ENCODE measurements around the gene GPR55. TPM values are rescaled to one million over a fixed set of nuclear protein-coding genes. Genes with fewer than 3 reads are reported as not detected.

Gene GPR55
- total and polyA plus RNA-seq, 2 of the 4 experiments (the other 2 are of a cell fraction) = 0.03 TPM; not detected in 1

DNA sequence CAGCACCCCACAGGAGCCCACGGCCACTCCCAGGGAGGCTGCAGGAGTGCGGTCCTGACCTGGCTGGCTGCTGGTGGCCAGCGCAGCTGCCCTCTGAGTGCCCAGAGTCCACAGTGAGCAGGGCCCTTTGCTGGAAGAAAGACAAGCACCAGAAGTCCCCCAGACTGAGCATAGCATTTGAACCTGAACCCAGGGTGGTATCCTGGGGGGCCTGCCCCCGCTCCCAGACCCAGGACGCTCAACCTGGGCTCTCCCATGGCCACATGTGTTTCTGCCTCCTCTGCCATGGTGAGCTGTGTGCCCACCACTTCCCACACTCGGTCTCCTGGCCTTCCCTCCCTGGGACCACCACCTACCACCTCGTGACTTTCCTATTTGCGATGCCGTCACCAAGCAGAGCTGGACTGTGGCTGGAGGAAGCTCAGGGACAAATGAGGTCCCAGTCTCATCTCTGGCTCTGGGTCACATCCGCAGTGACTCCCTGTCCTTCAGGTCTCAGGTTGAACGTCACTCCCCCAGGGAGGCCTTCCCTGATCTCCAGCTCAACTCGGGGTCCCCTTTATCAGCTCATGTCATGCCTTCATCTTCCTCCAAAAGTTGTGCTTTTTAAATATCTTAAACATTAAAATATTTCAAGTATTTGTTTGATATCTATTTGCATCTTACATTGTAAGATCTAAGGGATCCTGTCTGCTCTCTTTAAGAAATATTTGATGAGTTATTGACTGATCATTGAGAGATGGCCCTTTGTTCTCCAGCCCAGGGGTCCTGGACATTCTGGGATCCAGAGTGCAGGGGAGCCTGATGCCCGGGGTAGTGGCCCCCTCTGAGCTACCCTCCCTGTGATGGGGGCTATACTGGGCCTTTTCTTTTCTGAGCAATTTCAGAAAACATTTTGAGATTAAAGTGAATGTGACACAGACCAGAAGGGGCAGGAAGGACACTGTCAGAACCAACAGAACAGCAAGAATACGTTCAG lies 16.4 kb upstream of the GPR55 start:
- Histone ChIP-seq H3K36me3 (ENCODE audit: control insufficient read depth, insufficient read depth, low read length) (no peaks in the 10 kb centered on the region), H3K18ac (ENCODE audit: low read depth, low read length) (no peak overlapping the region), H3K9me1 (ENCODE audit: insufficient read depth, low read length) (no peaks in the 10 kb centered on the region), H2AFZ (replicated peaks; ENCODE audit: low read length, poor library complexity) (no peak overlapping the region), H3K56ac (ENCODE audit: extremely low read depth, insufficient read depth, low read length) (no peak overlapping the region), H2BK120ac (ENCODE audit: low read depth, low read length) (no peak overlapping the region), H3K9me3 (ENCODE audit: control insufficient read depth, insufficient read depth, low read length) (no peaks in the 10 kb centered on the region), H4K5ac (ENCODE audit: low read depth, low read length) (no peak overlapping the region), H3K27me3 (ENCODE audit: control insufficient read depth, insufficient read depth, low read length) (peaks cover 16% of the 10 kb centered on the region), H3K23ac (ENCODE audit: low read depth, low read length) (no peak overlapping the region), H2BK20ac (ENCODE audit: low read depth, low read length) (no peak overlapping the region), H4K8ac (ENCODE audit: low read depth in 2 of 2, low read length in 2 of 2) (no peak overlapping the region), H3K27ac (ENCODE audit: insufficient read depth, low read length) (no peak overlapping the region), H4K20me1 (ENCODE audit: insufficient read depth, low read length) (no peaks in the 10 kb centered on the region), H2BK5ac (ENCODE audit: low read depth, low read length, poor library complexity, severe bottlenecking) (no peak overlapping the region), H3K4me3 (ENCODE audit: insufficient read depth, low read depth, low read length) (no peak overlapping the region), H4K91ac (ENCODE audit: insufficient read depth, low read depth, low read length) (no peak overlapping the region), H3K4me1 (ENCODE audit: control insufficient read depth, insufficient read depth, low read length) (no peaks in the 10 kb centered on the region), H3K4ac (ENCODE audit: low read depth, low read length) (no peak overlapping the region), H3K9ac (ENCODE audit: low read depth, low read length) (no peak overlapping the region), H3K79me1 (ENCODE audit: low read depth in 1 of 2, low read length in 2 of 2) (no peaks in the 10 kb centered on the region), H3K4me2 (ENCODE audit: low read depth, low read length) (no peak overlapping the region), H2AK5ac (ENCODE audit: low read depth, low read length) (no peak overlapping the region), H2AK9ac (replicated peaks; ENCODE audit: low read depth, low read length, poor library complexity) (peak overlapping the region; percentile 42), H2BK15ac (ENCODE audit: low read depth, low read length) (no peak overlapping the region), H3K14ac (replicated peaks; ENCODE audit: low read depth, low read length) (no peak overlapping the region)
- dilution Hi-C loops (cut with HindIII; ENCODE audit: low sequenced_read_pairs, unreplicated experiment) (no loop called here), in situ Hi-C loops (cut with MboI; ENCODE audit: low sequenced_read_pairs) (no loop called here), intact Hi-C loops (cut with micrococcal nuclease) (no loop called here)
- BruUV-seq (replicated peaks) = no TSS peak
- ChIA-PET POLR2A (ENCODE audit: unreplicated experiment) (no interaction called here), CTCF (no interaction called here)
- ATAC-seq (ENCODE audit: low read depth) = no peak
- 64% methylated on average over 6 of the region's 14 CpGs; no CpG with 5 or more reads in 1 of the 2 experiments for WGBS, 2 experiments (ENCODE audit: extremely low coverage in 2 of 2, insufficient read length in 1 of 2)
- no peak for TF ChIP-seq MXI1 (IDR thresholded peaks at IDR 0.05; ENCODE audit: borderline replicate concordance, low read depth, low read length)
- no peak for TF ChIP-seq RCOR1 (IDR thresholded peaks at IDR 0.05; ENCODE audit: insufficient replicate concordance, low read length)
- no peak for TF ChIP-seq RFX5 (IDR thresholded peaks at IDR 0.05; ENCODE audit: low read depth, low read length)
- no peak for TF ChIP-seq BHLHE40 (IDR thresholded peaks at IDR 0.05; ENCODE audit: low read depth, low read length)
- DNase-seq = no peak

All from IMR-90 (cell line).